Lower leg skin (tissue), 3 donors: ENCODE measurements around the gene LHFPL4.

ENCODE experiments used
- CTCF ChIP-seq, 3 donors: fragments of 450-650 bp; IDR thresholded peaks; one replicate each; pipeline ENCODE4 v1.5.1; 2016; ENCODE audit warnings: antibody characterized with exemption in 3 of 3, mild to moderate bottlenecking in 3 of 3, moderate library complexity in 2 of 3
- POLR2A ChIP-seq, 2 donors: fragments of 450-650 bp; IDR thresholded peaks; one replicate each; pipeline ENCODE4 v1.6.1; 2016 to 2017; ENCODE audit warnings: antibody characterized with exemption in 2 of 2, mild to moderate bottlenecking in 1 of 2, moderate library complexity in 1 of 2

- TF ChIP-seq CTCF (IDR thresholded peaks at IDR 0.05) (no peak), POLR2A (IDR thresholded peaks at IDR 0.05) (no peak)
Measured at GRCh38 chr3:9583371-9583770, 29.7 kb upstream of the LHFPL4 start.
